H1 (cell line): Measurements from ENCODE around the gene PERCC1. TPM values are rescaled to one million over a fixed set of nuclear protein-coding genes. Genes with fewer than 3 reads are reported as not detected.

Source experiments
- CTCF ChIA-PET: fragments of 300-600 bp; sonication (Branson Sonifier 250); formaldehyde crosslinking; loops from one replicate; lab custom pipeline; 2021; ENCODE audit not compliant: partially characterized antibody; lab: Charles Lee
- POLR2A ChIA-PET: fragments of 300-600 bp; sonication (Branson Sonifier 250); formaldehyde crosslinking; loops from one replicate; lab custom pipeline; 2021; ENCODE audit warnings: inconsistent platforms; ENCODE audit not compliant: partially characterized antibody; lab: Charles Lee
- DNase-seq, 2 experiments: peaks; one replicate each; pipeline versions ENCODE4 v3.0.0 to v3.0.0-alpha.2; 2010 to 2022; ENCODE audit warnings: low spot score in 2 of 2, low read depth in 1 of 2, mixed read lengths in 1 of 2
- FAIRE-seq: peaks from 2 replicates; lab custom pipeline; 2011; peaks lifted over from hg19 to GRCh38; lab: Jason Lieb, UNC
- H2AFZ ChIP-seq: 2 replicates; pipeline ENCODE4 v1.8.1; 2012; ENCODE audit warnings: low read length, inconsistent platforms
- H2AK5ac ChIP-seq: 2 replicates; pipeline ENCODE4 v1.6.1; 2013; ENCODE audit warnings: low read depth, low read length
- H2BK120ac ChIP-seq: replicated peaks from 2 replicates; pipeline ENCODE3; 2013; ENCODE audit warnings: low read depth, low read length, inconsistent platforms
- H2BK12ac ChIP-seq: 2 replicates; pipeline ENCODE4 v1.6.1; 2013; ENCODE audit warnings: low read depth, low read length
- H2BK15ac ChIP-seq: 2 replicates; pipeline ENCODE4 v1.6.1; 2013; ENCODE audit warnings: low read length
- H2BK20ac ChIP-seq: 2 replicates; pipeline ENCODE4 v1.6.1; 2013; ENCODE audit warnings: low read length
- H2BK5ac ChIP-seq: 2 replicates; pipeline ENCODE4 v1.6.1; 2013; ENCODE audit warnings: low read depth, low read length
- H3K14ac ChIP-seq: 2 replicates; pipeline ENCODE4 v1.6.1; 2013; ENCODE audit warnings: inconsistent platforms; ENCODE audit not compliant: insufficient read length
- H3K18ac ChIP-seq: 2 replicates; pipeline ENCODE4 v1.6.1; 2013; ENCODE audit warnings: low read length; ENCODE audit errors: extremely low read depth
- H3K23ac ChIP-seq: 2 replicates; pipeline ENCODE4 v1.6.1; 2013; ENCODE audit warnings: inconsistent platforms; ENCODE audit not compliant: insufficient read length
- H3K23me2 ChIP-seq: 2 replicates; pipeline ENCODE4 v1.6.1; 2013; ENCODE audit warnings: low read depth, low read length
- H3K27ac ChIP-seq: 2 replicates; pipeline ENCODE4 v1.6.1; 2011; ENCODE audit warnings: low read depth, low read length, inconsistent platforms
- H3K27me3 ChIP-seq, 4 experiments: replicated peaks in 1 of 4; 1 replicate in 1 of 4; 2 replicates in 3 of 4; pipeline versions ENCODE4 v1.6.1 to v1.8.1; 2011 to 2013; ENCODE audit warnings: low read length in 3 of 4, mild to moderate bottlenecking in 3 of 4, inconsistent platforms in 2 of 4, mixed read lengths in 2 of 4, moderate library complexity in 1 of 4; ENCODE audit not compliant: control insufficient read depth in 3 of 4, insufficient read depth in 3 of 4; ENCODE audit errors: extremely low read depth in 1 of 4
- H3K36me3 ChIP-seq, 4 experiments: 2 replicates each; pipeline versions ENCODE4 v1.6.1 to v1.8.1; 2011 to 2013; ENCODE audit warnings: mild to moderate bottlenecking in 4 of 4, low read length in 3 of 4, moderate library complexity in 2 of 4, control low read depth in 1 of 4, inconsistent platforms in 1 of 4; ENCODE audit not compliant: insufficient read depth in 4 of 4, control insufficient read depth in 2 of 4
- H3K4ac ChIP-seq: replicated peaks from 2 replicates; pipeline ENCODE3; 2013; ENCODE audit warnings: low read length, low read depth, mixed read lengths, inconsistent platforms; ENCODE audit not compliant: insufficient read length
- H3K4me1 ChIP-seq, 4 experiments: replicated peaks in 1 of 4; 1 replicate in 1 of 4; 2 replicates in 3 of 4; pipeline versions ENCODE4 v1.6.1 to v1.8.1; 2011 to 2013; ENCODE audit warnings: low read length in 3 of 4, inconsistent platforms in 2 of 4, mixed read lengths in 1 of 4; ENCODE audit not compliant: insufficient read depth in 4 of 4, control insufficient read depth in 3 of 4
- H3K4me2 ChIP-seq, 2 experiments: 2 replicates each; pipeline versions ENCODE4 v1.6.1 to v1.8.1; 2011 to 2013; ENCODE audit warnings: low read depth in 2 of 2, low read length in 2 of 2, control low read depth in 1 of 2, inconsistent platforms in 1 of 2, mild to moderate bottlenecking in 1 of 2; ENCODE audit not compliant: insufficient read depth in 1 of 2
- H3K4me3 ChIP-seq, 4 experiments: fragments of 200-600, 300-600 bp in 1 of 4; sonication (generic), shearing (Covaris generic), sonication (Bioruptor Twin) in 1 of 4; 2 replicates each; pipeline versions ENCODE4 v1.5.1 to v1.8.1; 2011 to 2016; ENCODE audit warnings: low read length in 4 of 4, low read depth in 3 of 4, control low read depth in 2 of 4, inconsistent platforms in 2 of 4, mild to moderate bottlenecking in 2 of 4, mixed read lengths in 1 of 4, moderate library complexity in 1 of 4; ENCODE audit not compliant: insufficient read depth in 2 of 4; ENCODE audit errors: extremely low read depth in 1 of 4
- H3K56ac ChIP-seq: replicated peaks from 2 replicates; pipeline ENCODE3; 2013; ENCODE audit warnings: low read depth, mild to moderate bottlenecking, mixed read lengths, low read length, inconsistent platforms; ENCODE audit not compliant: insufficient read length
- H3K79me1 ChIP-seq: 2 replicates; pipeline ENCODE4 v1.6.1; 2013; ENCODE audit warnings: low read depth, low read length, control low read depth
- H3K79me2 ChIP-seq, 2 experiments: 2 replicates each; pipeline versions ENCODE4 v1.6.1 to v1.8.1; 2012 to 2013; ENCODE audit warnings: low read length in 2 of 2, mild to moderate bottlenecking in 2 of 2, inconsistent platforms in 1 of 2; ENCODE audit not compliant: insufficient read depth in 2 of 2, control insufficient read depth in 1 of 2
- H3K9ac ChIP-seq, 4 experiments: replicated peaks in 1 of 4; 1 replicate in 1 of 4; 2 replicates in 3 of 4; pipeline versions ENCODE4 v1.6.1 to v1.8.1; 2011 to 2013; ENCODE audit warnings: low read depth in 3 of 4, low read length in 3 of 4, control low read depth in 2 of 4, mild to moderate bottlenecking in 2 of 4, moderate library complexity in 2 of 4, inconsistent platforms in 1 of 4; ENCODE audit errors: extremely low read depth in 1 of 4
- H3K9me3 ChIP-seq, 2 experiments: 2 replicates each; pipeline versions ENCODE4 v1.6.1 to v1.8.1; 2012 to 2013; ENCODE audit warnings: mild to moderate bottlenecking in 2 of 2, moderate library complexity in 2 of 2, control low read depth in 1 of 2, inconsistent platforms in 1 of 2, low read depth in 1 of 2, low read length in 1 of 2, mixed read lengths in 1 of 2; ENCODE audit not compliant: insufficient read depth in 2 of 2
- H4K20me1 ChIP-seq, 2 experiments: replicated peaks in 1 of 2; 2 replicates each; pipeline versions ENCODE3 to v1.8.1; 2011 to 2013; ENCODE audit warnings: inconsistent platforms in 2 of 2, low read length in 2 of 2, mild to moderate bottlenecking in 1 of 2; ENCODE audit not compliant: insufficient read depth in 2 of 2, control insufficient read depth in 1 of 2
- H4K5ac ChIP-seq: 2 replicates; pipeline ENCODE4 v1.6.1; 2013; ENCODE audit warnings: low read length, low read depth, mixed read lengths, inconsistent platforms; ENCODE audit not compliant: insufficient read length
- H4K8ac ChIP-seq: 2 replicates; pipeline ENCODE4 v1.8.0; 2013; ENCODE audit warnings: mild to moderate bottlenecking, moderate library complexity, low read length, inconsistent platforms; ENCODE audit not compliant: insufficient read depth; ENCODE audit errors: extremely low read depth
- H4K91ac ChIP-seq: replicated peaks from 2 replicates; pipeline ENCODE3; 2013; ENCODE audit warnings: low read length, mixed read lengths, inconsistent platforms; ENCODE audit not compliant: insufficient read length
- JUN ChIP-seq: IDR thresholded peaks from 2 replicates; pipeline ENCODE4 v1.6.1; 2011; ENCODE audit warnings: low read depth, mild to moderate bottlenecking, improper control_type of control experiment, low read length
- NRF1 ChIP-seq: IDR thresholded peaks from 2 replicates; pipeline ENCODE4 v1.6.1; 2011; ENCODE audit warnings: mild to moderate bottlenecking, low read depth, low read length, improper control_type of control experiment
- POLR2A ChIP-seq, 2 experiments: IDR thresholded peaks; 1 replicate in 1 of 2; 2 replicates in 1 of 2; pipeline ENCODE4 v1.6.1; 2011; ENCODE audit warnings: low read depth in 2 of 2, low read length in 2 of 2, mild to moderate bottlenecking in 2 of 2; ENCODE audit errors: control extremely low read depth in 1 of 2
- TBP ChIP-seq: IDR thresholded peaks from 2 replicates; pipeline ENCODE4 v1.6.1; 2011; ENCODE audit warnings: low read depth, low read length, improper control_type of control experiment
- WGBS, 2 experiments: shearing (Covaris generic) in 1 of 2; methylation state at CpG; one replicate each; pipeline versions ENCODE4 v1.1.6 to v1.1.7; 2013 to 2015; ENCODE audit warnings: low lambda C conversion rate in 2 of 2, mixed read lengths in 2 of 2, inconsistent platforms in 1 of 2, low coverage in 1 of 2, missing lambda C conversion rate in 1 of 2; ENCODE audit not compliant: insufficient replicate concordance in 2 of 2, insufficient coverage in 1 of 2, insufficient read length in 1 of 2; ENCODE audit errors: extremely low coverage in 1 of 2, missing lambda C conversion rate in 1 of 2; 5-methylcytosine and 5-hydroxymethylcytosine counted together
- polyA plus RNA-seq, 7 experiments: library from polyadenylated mRNA; depleted of rRNA in 3 of 7; stranded (reverse) in 5 of 7; unstranded in 2 of 7; fragments of >200 nt in 5 of 7; fragments of 200-250 nt in 2 of 7; gene quantifications; 1 replicate in 5 of 7; 2 replicates in 1 of 7; 4 replicates in 1 of 7; pipeline versions ENCODE4 v1.2.1 to v1.2.3, GENCODE V29; 2011 to 2013; ENCODE audit warnings: missing spikeins in 2 of 7, mixed read lengths in 2 of 7
- total RNA-seq: library from RNA; stranded (reverse); fragmentation: NEBNext Ultra II Directional; extraction: Animal tissue kit (Norgen Biotek cat#: 25700); gene quantifications from 2 replicates; pipeline ENCODE4 v1.2.1, GENCODE V29; 2021

PERCC1 gene
- total and polyA plus RNA-seq, 2 of the 8 experiments (the other 6 are each of a cell fraction or from before 2014, with no cell fraction given), result not detected

GRCh38 chr16:1401758-1402154, 29.1 kb upstream of the PERCC1 start:
- Histone ChIP-seq H3K9me3 (no peaks in the 10 kb centered on the region), H4K8ac (no peak overlapping the region), H4K20me1 (peaks cover 0 to 9% of the 10 kb centered on the region in 2 experiments), H2AK5ac (no peak overlapping the region), H2BK15ac (no peak overlapping the region), H2AFZ (no peak overlapping the region), H3K4ac (no peak overlapping the region), H3K79me2 (peaks cover 0 to 9% of the 10 kb centered on the region in 2 experiments; a peak in 1 of 4 replicates), H3K79me1 (peaks cover 6% of the 10 kb centered on the region; the same call in 1 of the 2 replicates), H3K4me1 (no peaks in the 10 kb centered on the region), H4K5ac (no peak overlapping the region), H3K9ac (no peak overlapping the region), H2BK120ac (no peak overlapping the region), H3K27me3 (no peaks in the 10 kb centered on the region), H3K14ac (no peak overlapping the region), H3K23me2 (no peaks in the 10 kb centered on the region), H3K56ac (no peak overlapping the region), H2BK20ac (no peak overlapping the region), H3K27ac (no peak overlapping the region), H2BK12ac (no peak overlapping the region), H3K18ac (no peak overlapping the region), H3K23ac (no peak overlapping the region), H3K4me2 (no peak overlapping the region), H4K91ac (no peak overlapping the region), H2BK5ac (no peak overlapping the region), H3K4me3 (no peak overlapping the region), H3K36me3 (peaks cover 0 to 15% (median 1%) of the 10 kb centered on the region in 4 experiments; a peak in 3 of 8 replicates)
- 95% methylated on average over 13 of the region's 13 CpGs; no CpG with 5 or more reads in 1 of the 2 experiments for WGBS, 2 experiments
- no peak for TF ChIP-seq JUN
- no peak for TF ChIP-seq TBP
- no peak for TF ChIP-seq POLR2A (IDR thresholded peaks at IDR 0.05; ENCODE audit: control extremely low read depth in 1 of 2, low read depth in 2 of 2, low read length in 2 of 2)
- TF ChIP-seq NRF1, result no peak
- POLR2A ChIA-PET, result no interaction called here
- DNase-seq, result no peak
- no peak for FAIRE-seq
- CTCF ChIA-PET, result interaction anchor here (0.6 to 1.5 kb wide), 5 partner anchors 9 to 1542 kb away, joined by 3 to 6 read pairs (median 3); no protein-coding TSS in a partner anchor
